KMS-11 (cell line): ENCODE results near the gene HAUS8.

ENCODE experiments used
- H2AFZ ChIP-seq: fragments of 200-600 bp; sonication (generic); 2 replicates; pipeline ENCODE4 v1.6.1; 2016; ENCODE audit warnings: antibody characterized with exemption, mixed run types, low read depth
- H3K27ac ChIP-seq: fragments of 200-600 bp; sonication (generic); 2 replicates; pipeline ENCODE4 v1.6.1; 2016; ENCODE audit warnings: mild to moderate bottlenecking, mixed run types
- H3K27me3 ChIP-seq: fragments of 200-600 bp; sonication (generic); 2 replicates; pipeline ENCODE4 v1.6.1; 2017; ENCODE audit warnings: mild to moderate bottlenecking, low read depth, mixed run types, moderate library complexity; ENCODE audit not compliant: insufficient read depth
- H3K36me3 ChIP-seq: fragments of 200-600 bp; sonication (generic); 2 replicates; pipeline ENCODE4 v1.6.1; 2017; ENCODE audit warnings: mild to moderate bottlenecking, mixed run types; ENCODE audit not compliant: insufficient read depth
- H3K4me1 ChIP-seq: fragments of 200-600 bp; sonication (generic); 2 replicates; pipeline ENCODE4 v1.6.1; 2016; ENCODE audit warnings: mild to moderate bottlenecking, low read depth, mixed run types; ENCODE audit not compliant: poor library complexity, severe bottlenecking
- H3K4me2 ChIP-seq: fragments of 200-600 bp; sonication (generic); 2 replicates; pipeline ENCODE4 v1.7.0; 2016; ENCODE audit warnings: mild to moderate bottlenecking, mixed run types
- H3K4me3 ChIP-seq: fragments of 200-600 bp; sonication (generic); IDR thresholded peaks from 2 replicates; pipeline ENCODE4 v1.6.1; 2017; ENCODE audit warnings: low read depth, low read length, mixed read lengths; ENCODE audit not compliant: insufficient read depth
- H3K79me2 ChIP-seq: fragments of 200-600 bp; sonication (generic); 2 replicates; pipeline ENCODE4 v1.6.1; 2016; ENCODE audit warnings: low read depth, mixed run types; ENCODE audit not compliant: insufficient read depth
- H3K9ac ChIP-seq: fragments of 200-600 bp; sonication (generic); 2 replicates; pipeline ENCODE4 v1.6.1; 2016; ENCODE audit warnings: mild to moderate bottlenecking, mixed run types
- H4K20me1 ChIP-seq: fragments of 200-600 bp; sonication (generic); 2 replicates; pipeline ENCODE4 v1.6.1; 2016; ENCODE audit warnings: mild to moderate bottlenecking, mixed run types; ENCODE audit not compliant: insufficient read depth
- CTCF ChIP-seq: fragments of 200-600 bp; sonication (generic); conservative IDR thresholded peaks from 2 replicates; pipeline ENCODE4 v1.6.1; 2017; ENCODE audit warnings: low read depth, mild to moderate bottlenecking, antibody characterized with exemption, low read length, moderate library complexity, mixed read lengths

The HAUS8 gene

GRCh38 chr19:17005000-17005399 is 70.3 kb downstream of the HAUS8 start:
- H3K79me2 ChIP-seq: no peaks in the 10 kb centered on the region
- H3K4me2 ChIP-seq: no peak overlapping the region
- H3K27me3 ChIP-seq: peaks cover 40% of the 10 kb centered on the region
- no peaks in the 10 kb centered on the region for H3K36me3 ChIP-seq
- no peak overlapping the region for H3K4me3 ChIP-seq
- no peak overlapping the region for H3K27ac ChIP-seq
- H2AFZ ChIP-seq: no peak overlapping the region
- no peaks in the 10 kb centered on the region for H4K20me1 ChIP-seq
- H3K4me1 ChIP-seq: no peaks in the 10 kb centered on the region
- no peak; the same call in 1 of the 2 replicates for TF ChIP-seq CTCF
- no peak overlapping the region for H3K9ac ChIP-seq

GRCh38 chr19:17004386-17004785 is 70.9 kb downstream of the HAUS8 start:
- Histone ChIP-seq H3K4me1 (no peaks in the 10 kb centered on the region), H3K4me3 (no peak overlapping the region), H3K27me3 (peaks cover 35% of the 10 kb centered on the region), H2AFZ (no peak overlapping the region), H3K4me2 (no peak overlapping the region), H3K79me2 (no peaks in the 10 kb centered on the region), H3K36me3 (no peaks in the 10 kb centered on the region), H3K9ac (no peak overlapping the region), H4K20me1 (no peaks in the 10 kb centered on the region), H3K27ac (no peak overlapping the region)
- TF ChIP-seq CTCF: no peak

- no peak overlapping the region for H3K4me2 ChIP-seq
- H3K27ac ChIP-seq: no peak overlapping the region
- no peaks in the 10 kb centered on the region for H3K36me3 ChIP-seq
- TF ChIP-seq CTCF: no peak
- no peaks in the 10 kb centered on the region for H3K79me2 ChIP-seq
- no peak overlapping the region for H2AFZ ChIP-seq
- H3K9ac ChIP-seq: no peak overlapping the region
- no peaks in the 10 kb centered on the region for H4K20me1 ChIP-seq
- H3K27me3 ChIP-seq: peaks cover 21% of the 10 kb centered on the region; the same call in 1 of the 2 replicates
- H3K4me3 ChIP-seq: no peak overlapping the region
- no peaks in the 10 kb centered on the region for H3K4me1 ChIP-seq
These were observed 72.8 kb downstream of the HAUS8 start for GRCh38 chr19:17002455-17002854.

- no peaks in the 10 kb centered on the region for H4K20me1 ChIP-seq
- H2AFZ ChIP-seq: no peak overlapping the region
- no peak for TF ChIP-seq CTCF
- no peak overlapping the region for H3K4me3 ChIP-seq
- H3K27me3 ChIP-seq: peaks cover 13% of the 10 kb centered on the region; the same call in 1 of the 2 replicates
- H3K27ac ChIP-seq: no peak overlapping the region
- no peaks in the 10 kb centered on the region for H3K79me2 ChIP-seq
- H3K4me1 ChIP-seq: no peaks in the 10 kb centered on the region
- no peak overlapping the region for H3K4me2 ChIP-seq
- no peaks in the 10 kb centered on the region for H3K36me3 ChIP-seq
- no peak overlapping the region for H3K9ac ChIP-seq
These were observed 73.6 kb downstream of the HAUS8 start for GRCh38 chr19:17001603-17002183.
